Immature natural killer cell (primary cell): ENCODE data around the gene KCTD1. TPM values are rescaled to one million over a fixed set of nuclear protein-coding genes. Genes with fewer than 3 reads are reported as not detected.
A peak's percentile ranks its signal among the peaks of the same experiment; 100 is the strongest.

ENCODE experiments used
- DNase-seq, 3 donors: peaks; one replicate each; pipeline ENCODE4 v3.0.0; 2022; ENCODE audit warnings: mixed read lengths in 1 of 3
- H3K27ac Mint-ChIP-seq, 6 donors: one replicate each; pipeline ENCODE4 v1.8.0; 2020; ENCODE audit warnings: mixed read lengths in 6 of 6, mild to moderate bottlenecking in 5 of 6, inconsistent platforms in 4 of 6, moderate library complexity in 3 of 6
- H3K27me3 Mint-ChIP-seq, 3 donors: one replicate each; pipeline ENCODE4 v1.8.0; 2020 to 2021; ENCODE audit warnings: low read depth in 3 of 3, mild to moderate bottlenecking in 3 of 3, mixed read lengths in 3 of 3, moderate library complexity in 3 of 3, inconsistent platforms in 1 of 3
- H3K36me3 Mint-ChIP-seq, 3 donors: one replicate each; pipeline ENCODE4 v1.8.0; 2020; ENCODE audit warnings: mixed read lengths in 3 of 3, inconsistent platforms in 2 of 3, mild to moderate bottlenecking in 2 of 3
- H3K4me1 Mint-ChIP-seq, 2 donors: one replicate each; pipeline ENCODE4 v1.8.0; 2020; ENCODE audit warnings: inconsistent platforms in 2 of 2, mild to moderate bottlenecking in 2 of 2, mixed read lengths in 2 of 2, moderate library complexity in 1 of 2
- H3K4me3 Mint-ChIP-seq, 5 donors: one replicate each; pipeline ENCODE4 v1.8.0; 2020; ENCODE audit warnings: mild to moderate bottlenecking in 5 of 5, mixed read lengths in 5 of 5, inconsistent platforms in 3 of 5, moderate library complexity in 3 of 5
- H3K9me3 Mint-ChIP-seq, 6 donors: one replicate each; pipeline ENCODE4 v1.8.0; 2020; ENCODE audit warnings: mild to moderate bottlenecking in 6 of 6, mixed read lengths in 6 of 6, inconsistent platforms in 4 of 6, moderate library complexity in 3 of 6
- polyA plus RNA-seq, 3 donors: library from polyadenylated mRNA; unstranded; fragments of 300-500 nt; fragmentation: Illumina TruSeq; gene quantifications; one replicate each; pipeline ENCODE4 v1.2.3, GENCODE V29; 2021

Gene KCTD1
- polyA plus RNA-seq, 3 donors from 2014 or later = 0.76 to 1.0 TPM; not detected in 1

GRCh38 chr18:26562568-26562967 is 14.2 kb upstream of the KCTD1 start:
- peaks cover 0 to 6% (median under 1%) of the 10 kb centered on the region in 6 donors for H3K9me3 Mint-ChIP-seq
- H3K27ac Mint-ChIP-seq = no peak overlapping the region
- DNase-seq = no peak
- no peak overlapping the region for H3K4me3 Mint-ChIP-seq
- peaks cover 3 to 5% (median 5%) of the 10 kb centered on the region in 3 donors for H3K27me3 Mint-ChIP-seq
- no peaks in the 10 kb centered on the region for H3K4me1 Mint-ChIP-seq
- H3K36me3 Mint-ChIP-seq = no peaks in the 10 kb centered on the region

- DNase-seq = no peak
- Mint-ChIP-seq H3K4me1 (no peaks in the 10 kb centered on the region), H3K27me3 (peaks cover 3 to 5% (median 5%) of the 10 kb centered on the region in 3 donors), H3K27ac (no peak overlapping the region), H3K36me3 (no peaks in the 10 kb centered on the region), H3K4me3 (no peak overlapping the region), H3K9me3 (peaks cover 0 to 6% (median under 1%) of the 10 kb centered on the region in 6 donors)
These were observed 13.4 kb upstream of the KCTD1 start for GRCh38 chr18:26561769-26562168.

- Mint-ChIP-seq H3K9me3 (peaks cover 0 to 4% (median 0%) of the 10 kb centered on the region in 6 donors), H3K4me1 (peaks cover 0 to 2% of the 10 kb centered on the region in 2 donors)
These were observed 8.2 kb upstream of the KCTD1 start for GRCh38 chr18:26556573-26556972.

GRCh38 chr18:26555804-26556553 is 7.6 kb upstream of the KCTD1 start:
- H3K27me3 Mint-ChIP-seq = peaks cover 17 to 25% (median 22%) of the 10 kb centered on the region in 3 donors
- H3K9me3 Mint-ChIP-seq = peaks cover 0 to 2% (median 0%) of the 10 kb centered on the region in 6 donors
- no peak overlapping the region for H3K4me3 Mint-ChIP-seq

More at GRCh38 chr18:26556573-26556972, 8.2 kb upstream of the KCTD1 start:
- Mint-ChIP-seq H3K27ac (no peak overlapping the region), H3K4me3 (no peak overlapping the region), H3K27me3 (peaks cover 17 to 21% (median 19%) of the 10 kb centered on the region in 3 donors), H3K36me3 (no peaks in the 10 kb centered on the region)
- DNase-seq = no peak

GRCh38 chr18:26553943-26554342 is 5.6 kb upstream of the KCTD1 start:
- no peak overlapping the region for H3K4me3 Mint-ChIP-seq
- peaks cover 24 to 31% (median 26%) of the 10 kb centered on the region in 3 donors for H3K27me3 Mint-ChIP-seq
- peaks cover 0 to 2% (median 0%) of the 10 kb centered on the region in 6 donors for H3K9me3 Mint-ChIP-seq
- DNase-seq = no peak
- no peak overlapping the region for H3K27ac Mint-ChIP-seq
- no peaks in the 10 kb centered on the region for H3K36me3 Mint-ChIP-seq
- peaks cover 6 to 10% of the 10 kb centered on the region in 2 donors for H3K4me1 Mint-ChIP-seq

More at GRCh38 chr18:26555804-26556553, 7.6 kb upstream of the KCTD1 start:
- Mint-ChIP-seq H3K4me1 (peaks cover 0 to 4% of the 10 kb centered on the region in 2 donors), H3K36me3 (no peaks in the 10 kb centered on the region), H3K27ac (no peak overlapping the region)
- no peak for DNase-seq

GRCh38 chr18:26551695-26552081 is 3.3 kb upstream of the KCTD1 start:
- peaks cover 0 to 2% (median 0%) of the 10 kb centered on the region in 6 donors for H3K9me3 Mint-ChIP-seq
- no peak overlapping the region for H3K27ac Mint-ChIP-seq
- peaks cover 22 to 30% (median 22%) of the 10 kb centered on the region in 3 donors for H3K27me3 Mint-ChIP-seq
- H3K4me1 Mint-ChIP-seq = peaks cover 14 to 18% of the 10 kb centered on the region in 2 donors
- no peaks in the 10 kb centered on the region for H3K36me3 Mint-ChIP-seq
- peak overlapping the region; percentile 23 to 69 (median 50) for H3K4me3 Mint-ChIP-seq
- no peak for DNase-seq

GRCh38 chr18:26550998-26551694 is 2.8 kb upstream of the KCTD1 start:
- Mint-ChIP-seq H3K36me3 (no peaks in the 10 kb centered on the region), H3K27ac (no peak overlapping the region), H3K27me3 (peaks cover 22 to 30% (median 22%) of the 10 kb centered on the region in 3 donors), H3K9me3 (peaks cover 0 to 2% (median 0%) of the 10 kb centered on the region in 6 donors), H3K4me3 (peak overlapping the region; percentile 23 to 69 (median 50)), H3K4me1 (peaks cover 19 to 23% of the 10 kb centered on the region in 2 donors)
- no peak for DNase-seq

- Mint-ChIP-seq H3K9me3 (peaks cover 0 to 2% (median 0%) of the 10 kb centered on the region in 6 donors), H3K27me3 (peaks cover 18 to 27% (median 22%) of the 10 kb centered on the region in 3 donors), H3K4me1 (peaks cover 36 to 37% of the 10 kb centered on the region in 2 donors), H3K4me3 (peak overlapping the region; percentile 73 to 82 (median 78)), H3K36me3 (no peaks in the 10 kb centered on the region), H3K27ac (no peak overlapping the region)
- peak in 1 of 3 donors; percentile 7 for DNase-seq
These were observed 1.1 kb upstream of the KCTD1 start for GRCh38 chr18:26549263-26550094.

GRCh38 chr18:26547646-26548414 is 523 bp downstream of the KCTD1 start:
- H3K4me3 Mint-ChIP-seq = peak overlapping the region; percentile 79 to 90 (median 86)
- peak; percentile 42 to 55 (median 47) for DNase-seq
- peaks cover 50 to 52% of the 10 kb centered on the region in 2 donors for H3K4me1 Mint-ChIP-seq
- no peaks in the 10 kb centered on the region for H3K36me3 Mint-ChIP-seq
- H3K27me3 Mint-ChIP-seq = peaks cover 9 to 19% (median 17%) of the 10 kb centered on the region in 3 donors
- peak overlapping the region in 2 of 6 donors; percentile 51 to 88 for H3K27ac Mint-ChIP-seq
- no peaks in the 10 kb centered on the region for H3K9me3 Mint-ChIP-seq

GRCh38 chr18:26546875-26547645 is 1.3 kb downstream of the KCTD1 start:
- H3K4me3 Mint-ChIP-seq = peak overlapping the region; percentile 79 to 90 (median 86)
- no peaks in the 10 kb centered on the region for H3K36me3 Mint-ChIP-seq
- no peak overlapping the region for H3K27ac Mint-ChIP-seq
- DNase-seq = no peak
- H3K27me3 Mint-ChIP-seq = peaks cover 7 to 16% (median 12%) of the 10 kb centered on the region in 3 donors
- peaks cover 52 to 54% of the 10 kb centered on the region in 2 donors for H3K4me1 Mint-ChIP-seq
- no peaks in the 10 kb centered on the region for H3K9me3 Mint-ChIP-seq

GRCh38 chr18:26546170-26546874 is 2.0 kb downstream of the KCTD1 start:
- Mint-ChIP-seq H3K9me3 (no peaks in the 10 kb centered on the region), H3K4me1 (peaks cover 51 to 54% of the 10 kb centered on the region in 2 donors), H3K4me3 (peak overlapping the region; percentile 49 to 72 (median 65)), H3K27ac (peak overlapping the region in 1 of 6 donors; percentile 45), H3K36me3 (no peaks in the 10 kb centered on the region), H3K27me3 (peaks cover 5 to 9% (median 7%) of the 10 kb centered on the region in 3 donors)
- DNase-seq = no peak
